Measurements from ENCODE around the gene TRPC1.

TRPC1 gene

DNA sequence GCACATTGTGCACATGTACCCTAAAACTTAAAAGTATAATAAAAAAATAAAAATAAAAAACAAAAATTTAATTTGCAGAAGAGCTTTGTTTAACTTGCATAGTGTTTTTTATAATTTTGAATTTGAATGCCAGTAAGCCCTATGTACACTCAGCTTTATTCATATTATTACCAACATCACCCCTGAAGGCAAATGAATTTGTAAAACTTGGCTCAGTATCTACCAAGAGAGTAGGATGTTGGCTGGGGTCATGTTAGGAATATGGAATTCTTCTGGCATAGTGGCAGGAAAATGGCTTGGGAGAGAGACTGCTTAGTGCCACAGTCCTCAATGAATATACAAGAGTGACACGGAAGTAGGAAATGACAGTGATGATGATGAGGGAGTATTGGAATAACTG lies 30.7 kb downstream of the TRPC1 start:
- no peak for DNase-seq (ENCODE audit: low read depth)

DNA sequence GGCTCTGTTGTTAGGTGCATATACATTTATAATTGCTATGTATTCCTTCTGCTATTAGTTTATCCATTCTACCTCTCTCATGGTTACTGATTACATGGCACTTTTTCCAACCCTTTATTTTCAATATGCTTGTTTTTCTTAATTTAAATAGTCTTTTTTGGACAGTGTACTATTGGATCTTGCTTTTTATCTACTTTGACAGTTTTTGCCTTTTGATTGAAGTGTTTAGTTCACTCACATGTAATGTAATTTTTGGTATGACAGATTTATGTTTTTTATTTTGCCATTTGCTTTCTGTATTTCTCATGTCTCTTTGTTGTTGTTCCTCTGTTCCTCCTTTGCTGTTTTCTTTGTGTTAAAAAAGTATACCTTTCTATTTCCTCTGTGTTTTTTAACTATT lies 44.5 kb downstream of the TRPC1 start:
- no peak for DNase-seq (ENCODE audit: low read depth)

DNA sequence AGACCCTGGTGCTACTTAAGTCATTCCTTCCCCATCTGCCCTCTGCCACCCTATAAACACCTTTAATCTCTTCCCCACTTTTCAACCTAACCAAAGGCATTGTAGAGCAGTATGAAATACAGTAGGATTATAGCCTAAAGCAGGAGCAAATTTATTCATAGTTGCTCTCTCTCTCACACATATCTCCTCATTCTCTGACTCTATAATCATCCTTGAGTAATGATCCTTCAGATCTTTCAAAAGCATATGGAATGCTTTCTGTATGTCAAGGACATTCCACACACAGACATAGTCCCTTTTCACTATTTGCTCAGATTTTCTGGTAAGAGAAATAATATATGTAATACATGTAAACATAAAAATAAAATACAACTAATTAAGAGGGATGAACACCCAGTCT lies 54.1 kb downstream of the TRPC1 start:
- no peak for DNase-seq (ENCODE audit: low read depth)

DNA sequence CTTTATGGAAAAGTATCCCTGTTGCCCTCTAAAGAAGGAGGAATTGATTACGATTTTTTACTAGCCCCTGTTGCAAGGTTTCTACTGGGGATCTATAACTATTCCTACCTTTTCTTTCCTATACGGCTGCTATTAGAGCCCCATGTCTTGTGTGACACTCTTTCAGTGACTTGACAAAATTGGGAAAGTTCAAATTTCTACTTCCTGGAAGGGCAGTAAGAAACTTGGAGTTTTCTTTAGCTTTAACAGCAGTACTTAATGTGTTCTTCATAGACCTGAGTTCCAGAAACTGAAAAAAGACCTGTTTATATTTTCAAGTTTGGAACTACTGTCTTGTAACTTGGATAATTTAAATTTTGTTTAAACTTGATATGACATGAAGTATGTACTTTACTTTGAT lies 54.7 kb downstream of the TRPC1 start:
- DNase-seq (ENCODE audit: low read depth), result no peak

DNA sequence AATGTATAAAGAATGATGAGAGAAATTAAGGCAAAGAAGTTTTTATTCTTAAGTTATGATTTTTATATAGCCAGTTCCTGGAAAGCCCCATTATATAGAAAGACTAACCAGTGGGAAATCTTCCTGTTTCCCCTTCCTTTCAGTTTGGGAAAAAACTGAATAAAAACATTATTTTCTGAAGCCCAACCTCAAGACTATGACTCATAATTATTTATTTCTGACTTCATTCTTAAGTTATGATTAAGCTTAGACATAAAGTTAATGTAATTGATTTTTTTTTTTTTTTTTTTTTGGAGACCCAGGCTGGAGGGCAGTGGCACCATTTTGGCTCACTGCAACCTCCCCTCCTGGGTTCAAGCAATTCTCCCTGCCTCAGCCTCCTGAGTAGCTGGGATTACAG lies 55.8 kb downstream of the TRPC1 start:
- DNase-seq (ENCODE audit: low read depth), result no peak

DNA sequence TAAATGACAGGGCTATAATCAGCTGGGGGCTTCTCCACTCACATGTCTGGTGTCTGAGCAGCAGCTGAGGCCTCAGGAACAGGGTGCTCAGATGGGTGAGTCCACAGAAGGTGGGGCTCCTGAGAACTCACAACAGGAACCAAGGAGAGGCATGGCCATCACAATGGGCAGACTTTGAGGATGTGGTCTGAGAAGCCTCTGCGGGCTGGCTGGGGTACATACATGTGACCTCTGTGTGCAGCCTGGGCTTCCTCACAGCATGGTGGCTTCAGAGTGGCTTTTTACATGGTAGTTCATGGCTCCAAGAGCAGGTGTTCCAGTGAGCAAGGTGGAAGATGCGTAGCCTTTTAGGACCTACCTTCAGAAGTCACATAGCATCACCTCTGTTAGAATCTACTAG lies 58.8 kb downstream of the TRPC1 start:
- no peak for DNase-seq (ENCODE audit: low read depth)

DNA sequence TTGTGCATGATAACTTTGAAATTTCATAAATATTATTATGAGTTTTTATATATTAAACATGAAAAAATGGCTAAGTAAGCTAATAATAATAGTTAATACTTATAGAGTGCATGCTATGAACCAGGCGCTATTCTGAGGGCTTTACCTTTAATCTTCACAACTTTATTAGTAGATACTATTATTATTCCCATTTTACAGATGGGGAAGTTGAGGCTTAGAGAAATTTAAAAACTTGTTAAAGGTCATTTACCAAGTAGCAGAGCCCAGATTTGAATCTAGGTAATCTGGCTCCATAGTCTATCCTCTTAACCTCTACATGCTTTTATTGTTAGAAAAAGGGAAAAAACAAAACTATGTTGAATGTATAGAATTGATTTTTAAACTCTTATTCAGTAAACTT lies 60.4 kb downstream of the TRPC1 start:
- no peak for DNase-seq (ENCODE audit: low read depth)

DNA sequence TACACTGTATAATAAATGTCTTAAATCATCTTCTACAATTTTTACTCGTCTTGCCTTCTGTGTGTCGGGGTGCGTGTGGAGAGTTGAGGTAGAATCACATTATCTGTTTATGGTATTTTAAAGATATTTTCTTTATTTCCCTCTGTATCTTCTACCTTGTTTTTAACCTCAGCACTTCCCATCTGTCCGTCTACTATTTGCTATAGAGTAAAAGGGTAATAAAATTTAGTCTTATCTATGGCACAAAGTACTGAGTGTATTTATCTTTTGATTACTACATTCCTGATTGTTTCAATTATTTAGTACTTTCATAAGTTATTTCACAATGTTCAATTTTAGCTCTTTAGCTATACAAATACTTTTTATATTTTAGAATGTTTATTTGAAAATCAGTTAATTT lies 62.2 kb downstream of the TRPC1 start:
- no peak for DNase-seq (ENCODE audit: low read depth)

DNA sequence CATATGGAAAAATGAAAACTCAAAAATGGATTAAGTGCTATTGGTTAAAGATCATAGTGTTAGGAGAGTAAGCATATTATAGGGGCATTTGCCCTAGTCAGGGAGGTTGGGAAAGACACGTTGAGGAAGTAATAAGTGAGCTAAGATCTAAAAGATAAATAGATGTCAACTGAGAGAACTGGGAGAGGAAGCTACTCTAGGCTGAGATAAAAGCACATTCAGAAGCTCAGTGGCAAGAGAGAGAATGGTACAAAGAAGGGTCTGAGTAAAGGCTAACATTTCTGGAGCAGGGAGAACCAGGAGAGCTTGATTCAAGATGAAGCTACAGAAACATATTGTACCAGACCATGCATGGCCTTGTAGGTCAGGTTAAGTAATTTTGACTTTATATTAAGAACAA lies 63.9 kb downstream of the TRPC1 start:
- DNase-seq (ENCODE audit: low read depth), result no peak

DNA sequence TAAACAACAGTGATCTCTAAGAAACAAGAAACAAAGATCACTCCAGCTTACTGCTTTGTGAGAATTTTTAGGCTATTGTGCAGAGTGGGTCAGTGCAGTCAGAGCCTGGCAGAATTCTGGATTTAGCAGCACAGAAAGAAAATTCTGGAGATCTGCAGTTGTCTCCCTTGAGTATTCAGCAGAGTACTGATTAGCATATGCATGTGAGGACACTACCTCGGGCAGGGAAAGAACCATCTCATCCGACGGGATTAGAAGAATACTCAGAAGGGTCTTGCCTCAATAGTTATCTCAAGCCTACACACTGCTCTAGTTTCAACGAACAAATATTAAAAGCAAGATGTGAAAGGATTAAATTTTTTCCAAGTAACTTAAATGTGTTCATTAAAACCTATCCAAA lies 70.7 kb downstream of the TRPC1 start:
- DNase-seq (ENCODE audit: low read depth), result no peak

DNA sequence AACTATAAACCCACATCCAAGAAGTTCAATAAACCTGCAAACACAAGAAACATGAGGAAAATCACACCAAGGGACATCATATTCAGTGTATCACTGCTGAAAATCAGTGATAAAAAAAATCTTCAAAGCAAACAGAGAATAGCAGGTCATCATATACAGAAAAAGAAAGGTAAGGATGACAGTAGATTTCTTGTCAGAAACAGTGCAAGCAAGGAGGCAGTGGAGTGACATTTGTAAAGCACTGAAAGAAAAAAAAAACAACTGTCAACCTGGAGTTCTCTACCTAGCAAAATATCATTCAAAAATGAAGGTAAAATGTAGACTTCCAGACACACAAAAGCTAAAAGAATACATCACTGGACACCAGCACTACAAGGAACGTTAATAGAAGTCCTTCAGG lies 71.5 kb downstream of the TRPC1 start:
- DNase-seq (ENCODE audit: low read depth), result no peak

DNA sequence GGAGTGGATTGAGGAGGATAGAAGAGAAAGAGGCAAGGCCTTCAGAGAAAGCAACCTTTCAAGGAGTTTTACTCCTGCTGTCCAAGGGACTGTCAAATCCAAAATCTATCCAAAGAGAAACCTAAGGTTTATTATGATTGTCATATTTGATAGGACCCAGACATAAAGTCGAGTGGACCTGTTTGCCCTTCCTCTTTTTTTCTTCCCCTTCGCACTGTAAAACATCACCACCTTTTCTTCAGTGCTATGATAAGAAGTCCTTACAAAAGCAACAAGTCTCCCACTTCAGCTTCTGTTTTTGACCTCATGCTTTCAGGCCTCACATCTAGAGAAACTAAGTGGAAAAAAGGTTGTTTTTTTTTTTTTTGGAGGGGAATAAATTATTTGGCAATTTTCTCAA lies 73.0 kb downstream of the TRPC1 start:
- DNase-seq (ENCODE audit: low read depth), result no peak

DNA sequence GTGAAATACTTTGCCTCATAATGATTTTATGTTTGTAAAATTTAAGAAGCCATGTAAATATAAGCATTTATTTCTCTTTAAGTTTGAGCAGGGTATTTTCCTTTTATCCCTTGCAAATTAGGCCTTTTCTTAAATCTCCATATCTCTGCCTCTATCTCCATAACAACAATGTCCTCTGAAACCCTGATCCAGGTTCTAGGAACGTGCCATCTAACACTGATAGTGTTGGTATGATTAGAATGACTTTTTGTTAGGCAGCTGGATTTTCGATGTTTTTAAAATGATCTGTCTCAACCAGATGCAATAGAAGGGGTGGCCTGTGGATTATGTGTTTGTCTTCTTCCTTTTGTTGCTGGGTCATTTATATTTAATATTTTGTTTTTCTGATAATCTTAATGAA lies 77.9 kb downstream of the TRPC1 start:
- DNase-seq (ENCODE audit: low read depth), result no peak

DNA sequence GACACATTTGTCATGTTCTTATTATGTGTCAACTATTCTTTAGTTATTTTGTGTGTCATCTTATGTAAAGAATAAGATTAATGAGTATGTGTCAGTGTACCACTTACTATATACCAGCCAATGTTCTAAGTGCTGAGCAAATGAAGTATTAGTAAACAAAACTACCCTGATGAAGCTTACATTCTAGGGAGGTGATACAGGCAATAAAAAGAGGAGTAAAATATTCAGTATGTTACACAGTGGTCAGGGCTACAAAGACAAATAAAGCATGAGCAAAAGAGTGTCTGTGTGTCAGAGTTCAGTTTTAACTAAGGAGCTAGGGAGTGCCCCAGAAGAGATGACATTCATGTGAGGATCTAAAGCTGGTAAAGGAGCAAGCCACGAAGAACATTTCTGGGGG lies 79.1 kb downstream of the TRPC1 start:
- no peak for DNase-seq (ENCODE audit: low read depth)

DNA sequence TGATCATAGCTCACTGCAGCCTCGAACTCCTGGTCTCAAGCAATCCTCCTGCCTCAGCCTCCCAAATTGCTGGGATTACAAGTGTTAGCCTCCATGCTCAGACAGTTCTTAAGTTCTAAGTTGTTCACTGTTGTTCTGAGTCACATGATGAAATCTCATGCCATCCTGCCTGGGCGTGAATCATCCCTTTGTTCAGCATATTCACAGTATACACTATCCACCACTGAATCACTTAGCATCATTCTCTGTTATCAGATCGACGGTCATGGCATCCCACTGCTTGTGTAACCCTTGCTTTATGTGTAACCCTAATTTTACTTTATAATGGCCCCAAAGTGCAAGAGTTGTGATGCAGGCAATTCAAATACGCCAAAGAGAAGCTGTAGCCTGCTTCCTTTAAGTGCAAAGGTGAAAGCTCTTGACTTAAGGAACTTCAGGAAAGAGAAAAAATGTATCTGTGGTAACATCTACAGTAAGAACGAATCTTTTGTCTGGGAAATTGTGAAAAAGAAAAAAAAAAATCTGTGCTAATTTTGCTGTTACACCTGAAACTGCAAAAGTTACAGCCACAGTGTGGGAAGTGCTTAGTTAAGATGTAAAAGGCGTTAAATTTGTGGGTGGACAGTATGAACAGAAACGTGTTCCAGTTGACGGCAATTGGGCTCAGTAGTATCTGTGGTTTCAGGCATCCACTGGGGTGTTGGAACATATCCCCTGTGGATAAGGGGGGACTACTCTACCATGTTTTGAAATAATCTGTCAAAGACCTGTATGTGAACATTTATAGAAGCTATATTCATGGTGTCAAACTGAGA lies 84.5 kb downstream of the TRPC1 start:
- peak; percentile 7 for DNase-seq (ENCODE audit: low read depth)

DNA sequence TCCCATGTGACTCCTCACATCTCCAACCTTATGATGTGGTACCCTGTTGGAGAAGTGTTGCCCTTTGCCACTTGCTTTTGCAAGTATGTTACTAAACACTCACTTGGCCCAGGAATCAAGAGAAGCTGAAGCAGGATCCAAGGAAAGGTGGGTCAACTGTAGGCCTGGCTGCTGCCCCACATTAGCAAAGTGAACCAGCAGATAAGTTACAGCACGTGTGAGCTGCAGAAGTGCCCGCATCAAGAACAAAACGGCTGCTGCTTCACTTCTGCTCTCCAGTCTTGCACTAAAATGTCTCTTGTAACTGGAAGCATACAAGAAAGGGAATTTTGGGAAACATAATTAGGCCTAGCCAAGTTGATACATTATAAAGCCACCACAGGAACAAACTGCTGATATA lies 85.4 kb downstream of the TRPC1 start:
- DNase-seq (ENCODE audit: low read depth), result no peak

DNA sequence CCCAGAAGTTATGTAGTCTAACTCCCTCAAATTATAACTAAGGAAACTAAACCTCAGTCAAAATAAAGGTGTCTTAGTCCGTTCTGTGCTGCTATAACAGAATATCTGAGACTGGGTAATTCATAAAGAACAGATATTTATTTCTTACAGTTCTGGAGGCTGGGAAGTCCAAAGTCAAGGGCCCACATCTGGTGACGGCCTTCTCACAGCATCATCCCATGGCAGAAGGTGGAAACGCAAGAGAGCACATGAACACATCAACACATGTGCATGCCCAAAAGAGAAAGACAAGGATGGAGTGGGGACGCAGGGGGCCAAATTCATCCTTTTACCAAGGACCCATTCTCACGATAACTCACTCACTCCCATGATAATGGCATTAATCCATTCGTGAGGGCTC lies 92.0 kb downstream of the TRPC1 start:
- no peak for DNase-seq (ENCODE audit: low read depth)

DNA sequence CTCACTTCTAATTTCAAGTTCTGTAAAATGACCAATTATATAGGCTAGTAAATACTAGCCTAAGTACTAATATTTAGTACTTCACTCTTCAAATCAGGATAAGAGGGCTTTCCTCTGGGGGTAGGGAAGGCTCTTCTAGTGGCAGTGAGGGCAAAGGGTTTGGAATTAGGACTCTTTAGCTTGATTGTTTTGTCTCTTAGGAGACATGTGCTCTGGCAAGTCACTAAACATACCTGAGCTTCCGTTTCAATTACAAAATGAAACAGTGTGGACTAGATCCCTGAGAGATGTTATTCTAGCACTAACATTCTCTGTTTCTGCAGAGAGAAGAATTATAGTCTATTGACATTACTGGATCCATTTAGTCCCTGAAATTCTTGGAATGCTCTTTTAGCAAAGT lies 93.5 kb downstream of the TRPC1 start:
- no peak for DNase-seq (ENCODE audit: low read depth)

DNA sequence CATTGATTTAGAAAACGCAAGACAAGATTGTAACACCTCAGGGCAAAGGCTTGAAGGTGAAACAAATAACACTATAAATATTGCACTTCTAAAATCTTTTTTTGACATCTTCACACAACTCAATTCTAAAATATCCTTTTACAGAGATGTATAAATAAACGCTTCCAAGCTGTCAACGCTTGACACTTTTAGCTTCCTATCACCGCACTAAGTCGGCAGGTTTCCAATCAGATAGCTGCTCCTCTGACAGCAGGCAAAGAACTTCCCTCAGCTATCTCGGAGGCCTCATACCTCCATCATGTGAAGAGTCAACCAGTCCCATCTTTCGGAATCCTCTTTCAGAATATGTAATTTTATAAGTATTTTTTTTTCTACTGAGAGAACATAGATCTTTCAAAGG lies 94.1 kb downstream of the TRPC1 start:
- DNase-seq (ENCODE audit: low read depth), result no peak

DNA sequence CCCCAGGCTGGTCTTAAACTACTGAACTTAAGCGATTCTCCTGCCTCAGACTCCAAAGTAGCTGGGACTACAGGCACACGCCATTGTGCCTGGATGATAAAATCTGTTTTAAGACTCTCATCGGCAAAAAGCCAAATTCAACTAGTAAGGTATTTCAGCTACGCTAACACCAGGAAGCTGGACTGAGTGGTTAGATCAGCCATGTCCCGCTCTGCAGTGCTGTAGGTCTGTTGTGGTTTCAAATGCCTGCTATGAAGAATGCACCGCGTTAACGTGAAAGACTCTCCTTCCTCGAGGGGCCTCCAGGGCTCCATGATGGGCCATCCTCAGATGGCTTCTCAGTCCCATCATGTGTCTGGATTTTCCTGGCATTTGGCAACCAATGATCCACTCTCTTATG lies 94.8 kb downstream of the TRPC1 start:
- DNase-seq (ENCODE audit: low read depth), result no peak

DNA sequence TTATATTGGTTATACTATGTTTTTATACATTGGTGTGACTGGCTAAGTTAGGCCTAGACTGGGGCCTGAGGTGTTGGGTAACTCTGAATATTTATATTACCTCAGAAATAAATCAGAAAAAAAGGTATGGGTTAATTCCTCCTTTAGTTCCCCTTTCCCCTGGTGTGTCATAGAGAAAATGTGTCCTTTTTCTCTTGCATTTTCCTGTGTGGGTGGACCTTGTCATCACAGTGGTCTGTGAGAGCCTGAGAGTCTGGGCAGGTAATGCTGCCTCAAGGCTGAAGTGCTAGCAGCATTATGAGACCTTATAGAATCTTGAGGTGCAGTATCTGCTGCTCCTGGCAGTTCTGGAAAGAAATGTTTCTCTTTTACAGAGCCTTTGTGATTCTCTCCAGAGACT lies 95.3 kb downstream of the TRPC1 start:
- DNase-seq (ENCODE audit: low read depth), result no peak

DNA sequence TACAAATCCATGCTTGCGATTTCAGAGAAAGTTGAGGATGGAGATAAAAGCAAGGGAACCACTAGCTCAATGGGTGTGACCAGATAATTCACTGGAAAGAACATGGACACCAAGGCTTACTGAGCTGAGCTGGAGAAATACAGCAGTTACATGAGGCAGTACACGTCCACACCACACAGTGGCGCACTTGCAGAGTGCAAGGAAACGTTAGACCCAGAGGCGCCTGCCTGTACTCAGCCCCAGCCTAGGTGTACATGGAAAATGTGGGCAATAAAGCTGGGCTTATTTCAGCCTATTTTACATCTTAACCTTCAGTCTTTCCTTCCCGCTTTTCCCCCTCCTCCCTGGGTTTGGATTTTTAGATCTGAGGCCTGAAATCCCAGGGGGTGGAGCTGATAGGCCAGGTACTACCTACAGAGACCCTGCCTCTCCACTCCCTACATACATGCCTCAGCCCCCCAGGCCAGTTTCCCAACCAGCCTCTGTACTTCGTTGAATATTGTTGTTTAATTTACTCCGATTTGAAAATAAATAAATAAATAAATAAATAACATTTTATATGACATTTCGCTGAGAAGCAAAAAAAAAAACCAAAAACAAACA lies 105.0 kb downstream of the TRPC1 start:
- DNase-seq (ENCODE audit: low read depth), result peak; percentile 60

DNA sequence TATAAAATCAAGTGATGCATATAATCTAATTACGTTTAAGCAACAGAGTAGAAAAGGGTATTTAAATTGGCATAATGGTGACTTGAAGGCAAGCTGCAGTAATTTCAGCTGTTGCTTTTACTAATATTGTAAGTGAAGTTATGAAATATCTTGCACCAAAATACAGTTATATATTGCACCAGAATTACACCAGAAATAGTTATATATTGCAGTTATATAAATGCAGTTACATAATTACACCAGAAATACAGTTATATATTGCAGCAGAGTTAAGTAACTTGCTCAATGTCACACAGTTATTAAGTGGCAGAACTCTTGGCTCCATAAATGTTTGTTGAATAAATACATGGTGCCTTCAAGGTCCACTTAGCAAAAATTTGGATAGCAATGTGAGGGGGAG lies 113.7 kb downstream of the TRPC1 start:
- no peak for DNase-seq (ENCODE audit: low read depth)

DNA sequence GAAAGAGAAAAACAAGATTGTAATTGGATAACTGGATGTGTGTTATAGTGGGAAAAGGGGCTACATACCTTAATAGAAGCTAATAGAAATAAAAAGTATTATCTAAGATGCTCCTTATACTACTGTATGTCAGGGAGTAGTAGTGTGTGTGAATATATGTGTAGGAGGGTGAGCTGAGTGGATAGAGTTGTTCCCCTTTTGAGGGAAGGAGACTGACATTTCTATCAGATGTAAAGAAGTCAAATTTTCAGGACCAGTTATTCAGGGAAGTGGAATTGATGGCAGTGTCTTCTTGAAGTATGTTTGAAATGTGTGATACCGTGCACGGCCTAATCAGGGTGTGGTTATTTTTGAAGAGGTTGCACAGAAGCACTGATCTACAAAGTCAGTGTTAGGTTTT lies 116.0 kb downstream of the TRPC1 start:
- no peak for DNase-seq (ENCODE audit: low read depth)

All from activated T-cell treated with anti-CD3 and anti-CD28 coated beads for 48 hours (primary cell).